Spleen (tissue), 3 donors: Measurements from ENCODE around the gene TMEM18.

Source experiments
- POLR2A ChIP-seq, 3 donors: fragments of 450-650 bp; IDR thresholded peaks; one replicate each; pipeline ENCODE4 v1.5.1; 2017; ENCODE audit warnings: antibody characterized with exemption in 3 of 3, mild to moderate bottlenecking in 1 of 3
- POLR2AphosphoS5 ChIP-seq, 3 donors: sonication (generic); formaldehyde crosslinking; IDR thresholded peaks; one replicate each; pipeline ENCODE4 v1.5.1; 2017; ENCODE audit warnings: antibody characterized with exemption in 3 of 3

- TF ChIP-seq POLR2A (IDR thresholded peaks at IDR 0.05) (no peak), POLR2AphosphoS5 (IDR thresholded peaks at IDR 0.05) (no peak)
Measured at GRCh38 chr2:660586-661359, 16.4 kb downstream of the TMEM18 start.
